HCT116 (cell line): ENCODE measurements around the gene WTAP. TPM values are rescaled to one million over a fixed set of nuclear protein-coding genes. Genes with fewer than 3 reads are reported as not detected.

Experiments
- ATAC-seq: fragments of 200-7000 bp; cut with Tn5 transposase; 2 replicates; pipeline ENCODE4 v1.9.1; 2020; ENCODE audit warnings: mild to moderate bottlenecking, moderate library complexity
- BruUV-seq: library from RNA; stranded (reverse); fragments of 400-500 nt; replicated peaks from 2 replicates; lab custom pipeline; 2021; lab: Mats Ljungman, UMichigan
- CTCF ChIA-PET: fragments of 300-600 bp; sonication (Branson Sonifier 250); formaldehyde crosslinking; loops from one replicate; lab custom pipeline; 2021; ENCODE audit warnings: antibody characterized with exemption; lab: Charles Lee
- POLR2A ChIA-PET: fragments of 300-600, 350-600 bp; sonication (Branson Sonifier 250); formaldehyde crosslinking; loops from one replicate; lab custom pipeline; 2021; ENCODE audit warnings: antibody characterized with exemption; lab: Charles Lee
- RAD21 ChIA-PET, 2 experiments: fragments of 300-600 bp; sonication (Branson Sonifier 250); formaldehyde crosslinking; loops; one replicate each; lab custom pipeline; 2023; ENCODE audit warnings: low total read pairs in 2 of 2; ENCODE audit not compliant: uncharacterized antibody in 2 of 2, unreplicated experiment in 2 of 2, low non-redundant PET in 1 of 2; lab: Charles Lee
- DNase-seq: peaks from one replicate; pipeline ENCODE4 v3.0.0-alpha.2; 2010; ENCODE audit warnings: low read depth, low spot score
- H2AFZ ChIP-seq: fragments of 200-600 bp; shearing (Covaris generic), sonication (generic); 2 replicates; pipeline ENCODE4 v1.6.1; 2017; ENCODE audit warnings: low read depth, mixed run types, mixed read lengths, antibody characterized with exemption, low read length; ENCODE audit not compliant: poor library complexity, severe bottlenecking
- H3K27ac ChIP-seq: 2 replicates; pipeline ENCODE4 v1.5.1; 2012; ENCODE audit warnings: low read depth, low read length
- H3K27me3 ChIP-seq: fragments of 200-600 bp; sonication (generic); 2 replicates; pipeline ENCODE4 v1.6.1; 2016; ENCODE audit warnings: mixed run types, low read length, mixed read lengths; ENCODE audit not compliant: insufficient read depth
- H3K36me3 ChIP-seq, 2 experiments: fragments of 200-500 bp in 1 of 2; fragments of 200-600 bp in 1 of 2; sonication (Bioruptor generic) in 1 of 2; sonication (generic) in 1 of 2; 2 replicates each; pipeline versions ENCODE4 v1.5.1 to v1.6.1; 2014 to 2016; ENCODE audit warnings: low read length in 2 of 2, inconsistent platforms in 1 of 2, mixed read lengths in 1 of 2, mixed run types in 1 of 2; ENCODE audit not compliant: insufficient read depth in 2 of 2, control insufficient read depth in 1 of 2
- H3K4me1 ChIP-seq, 2 experiments: fragments of 200-600 bp in 1 of 2; sonication (generic) in 1 of 2; 2 replicates each; pipeline versions ENCODE4 v1.5.1 to v1.6.1; 2012 to 2017; ENCODE audit warnings: low read length in 2 of 2, inconsistent platforms in 1 of 2, mild to moderate bottlenecking in 1 of 2, mixed read lengths in 1 of 2, mixed run types in 1 of 2, moderate library complexity in 1 of 2; ENCODE audit not compliant: insufficient read depth in 2 of 2, control insufficient read depth in 1 of 2
- H3K4me2 ChIP-seq: fragments of 200-600 bp; sonication (generic); 2 replicates; pipeline ENCODE4 v1.6.1; 2017; ENCODE audit warnings: mixed run types, low read length, mixed read lengths
- H3K4me3 ChIP-seq, 2 experiments: fragments of 200-600 bp in 1 of 2; sonication (generic) in 1 of 2; replicated peaks in 1 of 2; 2 replicates each; pipeline ENCODE4 v1.5.1; 2011 to 2016; ENCODE audit warnings: low read length in 2 of 2, control low read depth in 1 of 2, low read depth in 1 of 2, mild to moderate bottlenecking in 1 of 2, mixed read lengths in 1 of 2, mixed run types in 1 of 2
- H3K79me2 ChIP-seq: fragments of 200-600 bp; sonication (generic); 2 replicates; pipeline ENCODE4 v1.6.1; 2017; ENCODE audit warnings: mild to moderate bottlenecking, mixed run types, low read length, moderate library complexity, mixed read lengths; ENCODE audit not compliant: insufficient read depth
- H3K9ac ChIP-seq: fragments of 200-600 bp; sonication (generic); 2 replicates; pipeline ENCODE4 v1.6.1; 2016; ENCODE audit warnings: low read length, mixed read lengths
- H3K9me2 ChIP-seq: fragments of 200-600 bp; sonication (generic), shearing (Covaris generic); 2 replicates; pipeline ENCODE4 v1.6.1; 2017; ENCODE audit warnings: mixed run types, mild to moderate bottlenecking, moderate library complexity; ENCODE audit not compliant: insufficient read depth
- H3K9me3 ChIP-seq, 2 experiments: fragments of 200-500 bp in 1 of 2; fragments of 200-600 bp in 1 of 2; sonication (Bioruptor generic) in 1 of 2; sonication (generic) in 1 of 2; 2 replicates each; pipeline ENCODE4 v1.6.1; 2014 to 2017; ENCODE audit warnings: low read length in 2 of 2, mixed read lengths in 2 of 2, inconsistent platforms in 1 of 2, low read depth in 1 of 2, mild to moderate bottlenecking in 1 of 2, mixed run types in 1 of 2, moderate library complexity in 1 of 2; ENCODE audit not compliant: control insufficient read depth in 1 of 2, insufficient read depth in 1 of 2
- H4K20me1 ChIP-seq: fragments of 200-600 bp; sonication (generic), shearing (Covaris generic); 2 replicates; pipeline ENCODE4 v1.6.1; 2017; ENCODE audit warnings: mixed run types, mild to moderate bottlenecking, moderate library complexity; ENCODE audit not compliant: insufficient read depth
- CBX3 ChIP-seq: IDR thresholded peaks from 2 replicates; pipeline ENCODE4 v1.6.1; 2012; ENCODE audit warnings: low read depth
- EZH2 ChIP-seq: fragments of 200-600 bp; sonication (generic); IDR thresholded peaks from 2 replicates; pipeline ENCODE4 v1.6.1; 2017; ENCODE audit warnings: antibody characterized with exemption, mixed run types
- MAX ChIP-seq: IDR thresholded peaks from 2 replicates; pipeline ENCODE4 v1.6.1; 2012
- POLR2A ChIP-seq: IDR thresholded peaks from 2 replicates; pipeline ENCODE4 v1.7.0; 2011; ENCODE audit warnings: borderline replicate concordance; ENCODE audit not compliant: insufficient read depth, insufficient read length; ENCODE audit errors: extremely low read depth
- POLR2AphosphoS5 ChIP-seq: IDR thresholded peaks from 2 replicates; pipeline ENCODE4 v1.6.1; 2011; ENCODE audit warnings: mild to moderate bottlenecking, low read depth, low read length, moderate library complexity
- SIN3A ChIP-seq: IDR thresholded peaks from 2 replicates; pipeline ENCODE4 v1.6.1; 2012; ENCODE audit warnings: low read depth
- ZNF274 ChIP-seq: fragments of 200-500 bp; sonication (Bioruptor generic); IDR thresholded peaks from 2 replicates; pipeline ENCODE4 v1.6.1; 2014; ENCODE audit warnings: mild to moderate bottlenecking, low read depth, low read length, inconsistent platforms
- intact Hi-C: fragments of 100-400 bp; cut with micrococcal nuclease; formaldehyde crosslinking; loops from 2 replicates; pipeline ENCODE4 v1.10.0; 2022
- total RNA-seq: library from RNA; stranded (reverse); gene quantifications from one replicate; pipeline ENCODE4 v1.2.1, GENCODE V29; 2021; ENCODE audit not compliant: unreplicated experiment
- TF ChIP-seq, protein P1 (sequence below), 3 experiments: fragments of 200-600 bp in 1 of 3; sonication (generic) in 1 of 3; IDR thresholded peaks in 2 of 3; conservative IDR thresholded peaks in 1 of 3; 2 replicates each; pipeline ENCODE4 v1.5.1; 2012 to 2017; ENCODE audit warnings: low read depth in 2 of 3, low read length in 2 of 3, antibody characterized with exemption in 1 of 3, borderline replicate concordance in 1 of 3, control low read depth in 1 of 3, mild to moderate bottlenecking in 1 of 3, mixed read lengths in 1 of 3, mixed run types in 1 of 3, moderate library complexity in 1 of 3; ENCODE audit not compliant: insufficient read depth in 1 of 3
- TF ChIP-seq, protein P2 (sequence below): IDR thresholded peaks from 2 replicates; pipeline ENCODE4 v1.6.1; 2011; ENCODE audit warnings: mild to moderate bottlenecking, low read length, moderate library complexity; ENCODE audit not compliant: insufficient replicate concordance; ENCODE audit errors: extremely low read depth

WTAP gene
- total RNA-seq, 1 experiment from 2014 or later: 88.6 TPM

DNA sequence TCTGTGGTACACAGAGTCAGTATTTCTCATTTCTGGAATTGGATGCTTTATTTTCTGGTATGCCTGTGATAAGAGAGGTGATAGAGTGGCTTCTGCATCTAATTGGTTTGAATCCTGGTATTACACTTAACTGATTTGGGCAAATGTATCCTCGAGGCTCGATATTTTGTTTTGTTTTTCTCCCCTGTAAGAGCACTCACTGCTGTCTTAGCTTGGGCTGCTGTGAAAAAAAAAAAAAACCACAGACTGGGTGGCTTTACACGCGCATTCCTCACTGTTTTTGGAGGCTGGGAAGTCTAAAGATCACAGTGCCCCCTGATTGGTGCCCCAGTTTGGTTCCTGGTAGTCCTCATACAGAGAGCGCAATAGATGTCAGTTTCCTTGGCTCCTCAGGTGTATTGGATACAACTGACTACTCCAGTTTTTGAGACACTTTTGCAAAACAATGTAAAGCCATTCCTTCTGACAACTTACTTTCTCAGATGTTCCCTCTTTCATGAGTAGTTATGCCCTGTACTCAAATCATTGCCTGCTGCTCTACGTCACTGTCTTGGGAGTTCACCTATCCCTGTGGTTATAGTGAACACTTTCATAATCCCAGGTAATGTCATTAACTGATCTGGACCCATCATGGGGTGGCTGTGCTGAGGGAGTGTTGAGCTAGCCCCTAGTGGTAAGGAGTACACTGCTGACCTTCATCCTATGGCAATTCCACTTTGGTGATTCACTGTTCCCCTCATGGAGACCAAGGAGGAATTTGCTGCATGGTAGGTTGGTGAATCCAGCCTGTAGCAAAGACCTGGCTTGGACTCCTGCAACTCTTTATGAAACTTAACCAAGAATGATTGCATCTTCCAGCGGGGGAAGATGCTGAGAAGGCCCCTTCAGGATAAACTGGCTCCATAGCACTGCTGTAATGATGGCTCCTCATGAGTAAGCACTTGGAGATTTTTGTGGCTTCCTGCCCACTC lies 31.0 kb downstream of the WTAP start:
- no peak overlapping the region for H2AFZ ChIP-seq
- intact Hi-C loops: no loop called here
- peaks cover 2% of the 10 kb centered on the region; the same call in 1 of the 2 replicates for H4K20me1 ChIP-seq
- CTCF ChIA-PET: no interaction called here
- BruUV-seq: no TSS peak
- POLR2A ChIA-PET: no interaction called here
- H3K4me1 ChIP-seq: peaks cover 4 to 47% of the 10 kb centered on the region in 2 experiments; a peak in 3 of 4 replicates
- no peaks in the 10 kb centered on the region for H3K9me3 ChIP-seq
- H3K27me3 ChIP-seq: no peaks in the 10 kb centered on the region
- H3K9ac ChIP-seq: no peak overlapping the region
- H3K27ac ChIP-seq: no peak overlapping the region
- no peaks in the 10 kb centered on the region for H3K9me2 ChIP-seq
- DNase-seq: peak; percentile 23
- peak overlapping the region; percentile 37 for H3K4me2 ChIP-seq
- peaks cover 16 to 35% of the 10 kb centered on the region in 2 experiments for H3K36me3 ChIP-seq
- no peak for ATAC-seq
- TF ChIP-seq MAX: no peak
- TF ChIP-seq, protein P1, sequence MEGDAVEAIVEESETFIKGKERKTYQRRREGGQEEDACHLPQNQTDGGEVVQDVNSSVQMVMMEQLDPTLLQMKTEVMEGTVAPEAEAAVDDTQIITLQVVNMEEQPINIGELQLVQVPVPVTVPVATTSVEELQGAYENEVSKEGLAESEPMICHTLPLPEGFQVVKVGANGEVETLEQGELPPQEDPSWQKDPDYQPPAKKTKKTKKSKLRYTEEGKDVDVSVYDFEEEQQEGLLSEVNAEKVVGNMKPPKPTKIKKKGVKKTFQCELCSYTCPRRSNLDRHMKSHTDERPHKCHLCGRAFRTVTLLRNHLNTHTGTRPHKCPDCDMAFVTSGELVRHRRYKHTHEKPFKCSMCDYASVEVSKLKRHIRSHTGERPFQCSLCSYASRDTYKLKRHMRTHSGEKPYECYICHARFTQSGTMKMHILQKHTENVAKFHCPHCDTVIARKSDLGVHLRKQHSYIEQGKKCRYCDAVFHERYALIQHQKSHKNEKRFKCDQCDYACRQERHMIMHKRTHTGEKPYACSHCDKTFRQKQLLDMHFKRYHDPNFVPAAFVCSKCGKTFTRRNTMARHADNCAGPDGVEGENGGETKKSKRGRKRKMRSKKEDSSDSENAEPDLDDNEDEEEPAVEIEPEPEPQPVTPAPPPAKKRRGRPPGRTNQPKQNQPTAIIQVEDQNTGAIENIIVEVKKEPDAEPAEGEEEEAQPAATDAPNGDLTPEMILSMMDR (IDR thresholded peaks at IDR 0.05 in 2 of 3, conservative IDR thresholded peaks at IDR 0.05 in 1 of 3; ENCODE audit: borderline replicate concordance in 1 of 3, insufficient read depth in 1 of 3, low read depth in 2 of 3, low read length in 2 of 3): peak in 2 of 3 experiments; percentile 33 to 43; a peak in 4 of 6 replicates
- RAD21 ChIA-PET: no interaction called here
- H3K79me2 ChIP-seq: peaks cover 30% of the 10 kb centered on the region
- no peak overlapping the region for H3K4me3 ChIP-seq

DNA sequence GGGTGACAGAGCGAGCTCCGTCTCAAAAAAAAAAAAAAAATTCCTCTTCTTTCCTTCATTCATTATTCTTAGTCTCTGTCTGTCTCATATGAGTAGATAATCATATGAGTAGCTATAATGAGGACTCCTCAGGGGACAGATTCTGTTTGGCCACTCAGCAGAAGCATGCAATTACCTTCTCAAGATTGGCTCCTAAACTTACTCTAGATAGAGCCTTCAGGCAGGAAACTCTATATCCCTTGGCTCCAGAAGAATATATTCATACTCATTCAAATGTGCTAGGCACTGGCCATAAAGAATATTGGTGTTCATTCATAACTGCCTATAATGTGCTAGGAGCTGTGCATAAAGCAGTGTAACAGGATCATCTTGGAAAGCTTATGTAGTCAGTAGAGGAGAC lies 32.3 kb downstream of the WTAP start:
- intact Hi-C loops: no loop called here
- H3K27ac ChIP-seq: no peak overlapping the region
- H3K79me2 ChIP-seq: peaks cover 19% of the 10 kb centered on the region
- RAD21 ChIA-PET: no interaction called here
- no peaks in the 10 kb centered on the region for H4K20me1 ChIP-seq
- H3K4me3 ChIP-seq: no peak overlapping the region
- DNase-seq (no peak), ATAC-seq (no peak)
- peaks cover 6 to 27% of the 10 kb centered on the region in 2 experiments for H3K36me3 ChIP-seq
- POLR2A ChIA-PET: interaction anchor here (1.1 kb wide), 1 partner anchor 30 kb away, joined by 5 read pairs; the partner anchor contains the start of genes MRPL18 and TCP1
- H2AFZ ChIP-seq: no peak overlapping the region
- H3K4me1 ChIP-seq: peaks cover 4 to 47% of the 10 kb centered on the region in 2 experiments; a peak in 3 of 4 replicates
- no peak overlapping the region for H3K9ac ChIP-seq
- CTCF ChIA-PET: interaction anchor here (0.6 kb wide), 1 partner anchor 22 kb away, joined by 3 read pairs; no protein-coding TSS in a partner anchor
- no peaks in the 10 kb centered on the region for H3K9me3 ChIP-seq
- H3K27me3 ChIP-seq: no peaks in the 10 kb centered on the region
- no peaks in the 10 kb centered on the region for H3K9me2 ChIP-seq
- no TSS peak for BruUV-seq
- H3K4me2 ChIP-seq: no peak overlapping the region; the same call in 1 of the 2 replicates
- no peak for TF ChIP-seq CBX3
- no peak for TF ChIP-seq POLR2A
- no peak; the same call in 1 of the 2 replicates for TF ChIP-seq POLR2AphosphoS5
- no peak for TF ChIP-seq ZNF274
- TF ChIP-seq EZH2: no peak
- TF ChIP-seq, protein P1 (IDR thresholded peaks at IDR 0.05 in 2 of 3, conservative IDR thresholded peaks at IDR 0.05 in 1 of 3; ENCODE audit: borderline replicate concordance in 1 of 3, insufficient read depth in 1 of 3, low read depth in 2 of 3, low read length in 2 of 3): no peak
- TF ChIP-seq, protein P2, sequence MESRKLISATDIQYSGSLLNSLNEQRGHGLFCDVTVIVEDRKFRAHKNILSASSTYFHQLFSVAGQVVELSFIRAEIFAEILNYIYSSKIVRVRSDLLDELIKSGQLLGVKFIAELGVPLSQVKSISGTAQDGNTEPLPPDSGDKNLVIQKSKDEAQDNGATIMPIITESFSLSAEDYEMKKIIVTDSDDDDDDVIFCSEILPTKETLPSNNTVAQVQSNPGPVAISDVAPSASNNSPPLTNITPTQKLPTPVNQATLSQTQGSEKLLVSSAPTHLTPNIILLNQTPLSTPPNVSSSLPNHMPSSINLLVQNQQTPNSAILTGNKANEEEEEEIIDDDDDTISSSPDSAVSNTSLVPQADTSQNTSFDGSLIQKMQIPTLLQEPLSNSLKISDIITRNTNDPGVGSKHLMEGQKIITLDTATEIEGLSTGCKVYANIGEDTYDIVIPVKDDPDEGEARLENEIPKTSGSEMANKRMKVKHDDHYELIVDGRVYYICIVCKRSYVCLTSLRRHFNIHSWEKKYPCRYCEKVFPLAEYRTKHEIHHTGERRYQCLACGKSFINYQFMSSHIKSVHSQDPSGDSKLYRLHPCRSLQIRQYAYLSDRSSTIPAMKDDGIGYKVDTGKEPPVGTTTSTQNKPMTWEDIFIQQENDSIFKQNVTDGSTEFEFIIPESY: no peak
- no peak for TF ChIP-seq SIN3A
